GM23338 (cell line): ENCODE data around the gene MTMR1.

ENCODE experiments used
- CREB1 ChIP-seq: fragments of 250-450 bp; sonication (Bioruptor Pico); IDR thresholded peaks from 2 replicates; pipeline ENCODE4 v1.5.0; 2020; ENCODE audit warnings: low read depth, mild to moderate bottlenecking, moderate library complexity
- EZH2 ChIP-seq: fragments of 200-600 bp; sonication (generic); IDR thresholded peaks from one replicate; pipeline ENCODE4 v1.8.0; 2017; ENCODE audit warnings: antibody characterized with exemption, mild to moderate bottlenecking, low read depth; ENCODE audit not compliant: unreplicated experiment
- EZH2phosphoT487 ChIP-seq: fragments of 200-600 bp; sonication (generic); IDR thresholded peaks from one replicate; pipeline ENCODE4 v1.8.1; 2018; ENCODE audit warnings: antibody characterized with exemption; ENCODE audit not compliant: unreplicated experiment
- JUNB ChIP-seq: IDR thresholded peaks from one replicate; pipeline ENCODE4 v1.6.1; 2016; ENCODE audit warnings: antibody characterized with exemption; ENCODE audit not compliant: unreplicated experiment
- POLR2AphosphoS5 ChIP-seq: IDR thresholded peaks from 2 replicates; pipeline ENCODE4 v1.6.1; 2016; ENCODE audit warnings: antibody characterized with exemption, low read depth
- STAT1 ChIP-seq: IDR thresholded peaks from one replicate; pipeline ENCODE4 v1.6.1; 2016; ENCODE audit warnings: antibody characterized with exemption; ENCODE audit not compliant: unreplicated experiment
- TF ChIP-seq, protein P1 (sequence below): IDR thresholded peaks from one replicate; pipeline ENCODE4 v1.6.1; 2018; ENCODE audit warnings: antibody characterized with exemption; ENCODE audit not compliant: unreplicated experiment
- TF ChIP-seq, protein P2 (sequence below), 2 experiments: fragments of 200-600 bp in 1 of 2; sonication (generic) in 1 of 2; conservative IDR thresholded peaks; 2 replicates each; pipeline versions ENCODE4 v1.5.1 to v1.6.1; 2016 to 2017; ENCODE audit warnings: antibody characterized with exemption in 2 of 2, low read depth in 2 of 2, mild to moderate bottlenecking in 2 of 2, moderate library complexity in 1 of 2

DNA sequence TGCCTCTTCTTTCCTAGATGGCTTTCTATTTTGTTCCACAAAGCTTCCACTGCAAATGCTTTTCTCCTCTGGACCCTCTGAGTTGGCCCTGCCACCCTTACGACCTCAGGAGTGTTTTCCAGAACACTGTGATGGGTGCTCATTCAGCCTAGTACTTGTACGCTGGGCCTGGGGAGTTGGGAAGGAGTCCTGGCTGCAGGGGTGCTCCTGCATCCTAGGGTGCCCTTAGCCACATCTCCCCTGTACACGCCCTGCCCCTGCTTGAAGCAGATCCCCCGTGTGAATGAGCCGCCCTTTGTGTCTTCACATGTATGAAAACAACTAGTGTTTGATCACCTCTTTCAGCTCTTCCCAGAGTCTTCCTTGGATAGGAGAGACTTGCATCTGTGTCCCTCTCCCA, 64.2 kb downstream of the MTMR1 start:
- TF ChIP-seq, protein P1, sequence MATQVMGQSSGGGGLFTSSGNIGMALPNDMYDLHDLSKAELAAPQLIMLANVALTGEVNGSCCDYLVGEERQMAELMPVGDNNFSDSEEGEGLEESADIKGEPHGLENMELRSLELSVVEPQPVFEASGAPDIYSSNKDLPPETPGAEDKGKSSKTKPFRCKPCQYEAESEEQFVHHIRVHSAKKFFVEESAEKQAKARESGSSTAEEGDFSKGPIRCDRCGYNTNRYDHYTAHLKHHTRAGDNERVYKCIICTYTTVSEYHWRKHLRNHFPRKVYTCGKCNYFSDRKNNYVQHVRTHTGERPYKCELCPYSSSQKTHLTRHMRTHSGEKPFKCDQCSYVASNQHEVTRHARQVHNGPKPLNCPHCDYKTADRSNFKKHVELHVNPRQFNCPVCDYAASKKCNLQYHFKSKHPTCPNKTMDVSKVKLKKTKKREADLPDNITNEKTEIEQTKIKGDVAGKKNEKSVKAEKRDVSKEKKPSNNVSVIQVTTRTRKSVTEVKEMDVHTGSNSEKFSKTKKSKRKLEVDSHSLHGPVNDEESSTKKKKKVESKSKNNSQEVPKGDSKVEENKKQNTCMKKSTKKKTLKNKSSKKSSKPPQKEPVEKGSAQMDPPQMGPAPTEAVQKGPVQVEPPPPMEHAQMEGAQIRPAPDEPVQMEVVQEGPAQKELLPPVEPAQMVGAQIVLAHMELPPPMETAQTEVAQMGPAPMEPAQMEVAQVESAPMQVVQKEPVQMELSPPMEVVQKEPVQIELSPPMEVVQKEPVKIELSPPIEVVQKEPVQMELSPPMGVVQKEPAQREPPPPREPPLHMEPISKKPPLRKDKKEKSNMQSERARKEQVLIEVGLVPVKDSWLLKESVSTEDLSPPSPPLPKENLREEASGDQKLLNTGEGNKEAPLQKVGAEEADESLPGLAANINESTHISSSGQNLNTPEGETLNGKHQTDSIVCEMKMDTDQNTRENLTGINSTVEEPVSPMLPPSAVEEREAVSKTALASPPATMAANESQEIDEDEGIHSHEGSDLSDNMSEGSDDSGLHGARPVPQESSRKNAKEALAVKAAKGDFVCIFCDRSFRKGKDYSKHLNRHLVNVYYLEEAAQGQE: no peak
- TF ChIP-seq, protein P2, sequence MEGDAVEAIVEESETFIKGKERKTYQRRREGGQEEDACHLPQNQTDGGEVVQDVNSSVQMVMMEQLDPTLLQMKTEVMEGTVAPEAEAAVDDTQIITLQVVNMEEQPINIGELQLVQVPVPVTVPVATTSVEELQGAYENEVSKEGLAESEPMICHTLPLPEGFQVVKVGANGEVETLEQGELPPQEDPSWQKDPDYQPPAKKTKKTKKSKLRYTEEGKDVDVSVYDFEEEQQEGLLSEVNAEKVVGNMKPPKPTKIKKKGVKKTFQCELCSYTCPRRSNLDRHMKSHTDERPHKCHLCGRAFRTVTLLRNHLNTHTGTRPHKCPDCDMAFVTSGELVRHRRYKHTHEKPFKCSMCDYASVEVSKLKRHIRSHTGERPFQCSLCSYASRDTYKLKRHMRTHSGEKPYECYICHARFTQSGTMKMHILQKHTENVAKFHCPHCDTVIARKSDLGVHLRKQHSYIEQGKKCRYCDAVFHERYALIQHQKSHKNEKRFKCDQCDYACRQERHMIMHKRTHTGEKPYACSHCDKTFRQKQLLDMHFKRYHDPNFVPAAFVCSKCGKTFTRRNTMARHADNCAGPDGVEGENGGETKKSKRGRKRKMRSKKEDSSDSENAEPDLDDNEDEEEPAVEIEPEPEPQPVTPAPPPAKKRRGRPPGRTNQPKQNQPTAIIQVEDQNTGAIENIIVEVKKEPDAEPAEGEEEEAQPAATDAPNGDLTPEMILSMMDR (conservative IDR thresholded peaks at IDR 0.05; ENCODE audit: low read depth in 2 of 2): no peak
- no peak for TF ChIP-seq POLR2AphosphoS5
- no peak for TF ChIP-seq JUNB
- TF ChIP-seq EZH2: no peak
- TF ChIP-seq STAT1: no peak
- TF ChIP-seq EZH2phosphoT487: no peak
- TF ChIP-seq CREB1: no peak
